Liver (tissue), 9 donors: ENCODE results near the gene NABP2. TPM values are rescaled to one million over a fixed set of nuclear protein-coding genes. Genes with fewer than 3 reads are reported as not detected.
"Not testable (repeated sequence)": the region's sequence is repeated elsewhere in the genome, so short reads cannot be mapped to it uniquely, and the experiment has no call there.

Source experiments
- DNase-seq: peaks from one replicate; pipeline ENCODE4 v3.0.0-alpha.2; 2017; ENCODE audit warnings: low spot score
- H3K27ac ChIP-seq, 2 donors: one replicate each; pipeline ENCODE4 v1.7.0; 2013; ENCODE audit warnings: inconsistent platforms in 2 of 2, low read length in 2 of 2, control low read depth in 1 of 2, low read depth in 1 of 2, mild to moderate bottlenecking in 1 of 2
- H3K27me3 ChIP-seq, 4 donors: one replicate each; pipeline versions ENCODE4 v1.6.1 to v1.7.0; 2013; ENCODE audit warnings: low read length in 3 of 4, inconsistent platforms in 1 of 4, mild to moderate bottlenecking in 1 of 4, moderate library complexity in 1 of 4; ENCODE audit not compliant: control insufficient read depth in 4 of 4, insufficient read depth in 4 of 4
- H3K36me3 ChIP-seq, 4 donors: one replicate each; pipeline versions ENCODE4 v1.6.1 to v1.7.0; 2013; ENCODE audit warnings: low read length in 3 of 4, mild to moderate bottlenecking in 3 of 4, low read depth in 1 of 4, moderate library complexity in 1 of 4; ENCODE audit not compliant: control insufficient read depth in 4 of 4, insufficient read depth in 3 of 4
- H3K4me1 ChIP-seq, 4 donors: one replicate each; pipeline versions ENCODE4 v1.6.1 to v1.7.0; 2013; ENCODE audit warnings: low read length in 3 of 4, mild to moderate bottlenecking in 3 of 4, moderate library complexity in 1 of 4; ENCODE audit not compliant: control insufficient read depth in 4 of 4, insufficient read depth in 4 of 4
- H3K4me3 ChIP-seq, 3 donors: one replicate each; pipeline versions ENCODE4 v1.6.1 to v1.7.0; 2013; ENCODE audit warnings: low read length in 3 of 3, control low read depth in 1 of 3, low read depth in 1 of 3, mild to moderate bottlenecking in 1 of 3
- H3K9ac ChIP-seq, 2 donors: one replicate each; pipeline ENCODE4 v1.7.0; 2013; ENCODE audit warnings: low read length in 2 of 2, mild to moderate bottlenecking in 2 of 2, moderate library complexity in 2 of 2, control low read depth in 1 of 2, low read depth in 1 of 2
- H3K9me3 ChIP-seq, 4 donors: one replicate each; pipeline versions ENCODE4 v1.6.1 to v1.7.0; 2013; ENCODE audit warnings: low read length in 3 of 4; ENCODE audit not compliant: control insufficient read depth in 4 of 4
- ATF3 ChIP-seq: IDR thresholded peaks from 2 replicates; pipeline ENCODE4 v1.6.1; 2016; ENCODE audit warnings: antibody characterized with exemption
- CTCF ChIP-seq: fragments of 150-350 bp; IDR thresholded peaks from 2 replicates; pipeline ENCODE4 v1.5.1; 2017; ENCODE audit warnings: improper control_type of control experiment, low read depth, low read length; ENCODE audit not compliant: missing input control
- EGR1 ChIP-seq, 2 donors: IDR thresholded peaks; 2 replicates each; pipeline ENCODE4 v1.6.1; 2016 to 2018; ENCODE audit warnings: antibody characterized with exemption in 2 of 2, low read depth in 2 of 2
- FOXA1 ChIP-seq: IDR thresholded peaks from 2 replicates; pipeline ENCODE4 v1.6.1; 2016; ENCODE audit warnings: antibody characterized with exemption
- HNF4A ChIP-seq, 2 donors: conservative IDR thresholded peaks; 2 replicates each; pipeline ENCODE4 v1.6.1; 2016; ENCODE audit warnings: antibody characterized with exemption in 2 of 2, mild to moderate bottlenecking in 2 of 2
- HNF4G ChIP-seq: IDR thresholded peaks from 2 replicates; pipeline ENCODE4 v1.6.1; 2016; ENCODE audit warnings: antibody characterized with exemption
- JUND ChIP-seq, 2 donors: IDR thresholded peaks; 2 replicates each; pipeline ENCODE4 v1.6.1; 2016; ENCODE audit warnings: antibody characterized with exemption in 2 of 2
- NR2F2 ChIP-seq: IDR thresholded peaks from 2 replicates; pipeline ENCODE4 v1.6.1; 2016; ENCODE audit warnings: antibody characterized with exemption
- REST ChIP-seq: IDR thresholded peaks from 2 replicates; pipeline ENCODE4 v1.6.1; 2016; ENCODE audit warnings: antibody characterized with exemption, mild to moderate bottlenecking
- RXRA ChIP-seq, 2 donors: IDR thresholded peaks; 2 replicates each; pipeline ENCODE4 v1.6.1; 2017 to 2018; ENCODE audit warnings: antibody characterized with exemption in 2 of 2, mild to moderate bottlenecking in 1 of 2
- SP1 ChIP-seq: IDR thresholded peaks from 2 replicates; pipeline ENCODE4 v1.6.1; 2018; ENCODE audit warnings: antibody characterized with exemption, mild to moderate bottlenecking
- TAF1 ChIP-seq: conservative IDR thresholded peaks from 2 replicates; pipeline ENCODE4 v1.6.1; 2016; ENCODE audit warnings: antibody characterized with exemption, mild to moderate bottlenecking
- YY1 ChIP-seq: IDR thresholded peaks from 2 replicates; pipeline ENCODE4 v1.6.1; 2016; ENCODE audit warnings: antibody characterized with exemption, mild to moderate bottlenecking
- WGBS: extraction: QIAGEN DNeasy Blood & Tissue Kit; methylation state at CpG from one replicate; pipeline ENCODE4 v1.1.7; 2013; 5-methylcytosine and 5-hydroxymethylcytosine counted together
- polyA plus RNA-seq, 2 donors: library from polyadenylated mRNA; stranded (reverse) in 1 of 2; unstranded in 1 of 2; fragments of 200-250 nt in 1 of 2; fragments of >200 nt in 1 of 2; fragmentation: Nextera tagmentation in 1 of 2; extraction: Ambion mirVana in 1 of 2; gene quantifications; one replicate each; pipeline versions ENCODE4 v1.2.1 to v1.2.3, GENCODE V29; 2013 to 2015
- total RNA-seq, 2 donors: library from RNA; depleted of rRNA; stranded (reverse); fragments of >200 nt; gene quantifications; one replicate each; pipeline ENCODE4 v1.2.3, GENCODE V29; 2014
- donor health status: healthy.
- donor health status: healthy.
- donor health status: healthy.
- donor health status: healthy.
- donor health status: healthy.

The NABP2 gene
- total and polyA plus RNA-seq, 4 donors: 10.8 to 14.5 (median 12.6) TPM

- no peaks in the 10 kb centered on the region for H3K9me3 ChIP-seq
Observed at GRCh38 chr12:56260921-56261320, 36.8 kb downstream of the NABP2 start.

GRCh38 chr12:56261503-56262232 is 37.5 kb downstream of the NABP2 start:
- 92% methylated on average over 5 of the region's 5 CpGs for WGBS

More at GRCh38 chr12:56260921-56261320, 36.8 kb downstream of the NABP2 start:
- no peak for TF ChIP-seq FOXA1
- no peak for TF ChIP-seq NR2F2
- no peak for TF ChIP-seq CTCF
- no peak for TF ChIP-seq YY1
- TF ChIP-seq ATF3: no peak
- TF ChIP-seq TAF1: no peak
- TF ChIP-seq EGR1 (IDR thresholded peaks at IDR 0.05; ENCODE audit: low read depth in 2 of 2): no peak
- no peaks in the 10 kb centered on the region for H3K27me3 ChIP-seq
- no peak overlapping the region for H3K4me3 ChIP-seq
- no peak for DNase-seq
- no peak overlapping the region for H3K9ac ChIP-seq
- 80% methylated on average over 3 of the region's 3 CpGs for WGBS
- H3K36me3 ChIP-seq: peaks cover 0 to under 1% (median 0%) of the 10 kb centered on the region in 4 donors
- H3K27ac ChIP-seq: no peak overlapping the region
- H3K4me1 ChIP-seq: peaks cover 1 to 23% (median 15%) of the 10 kb centered on the region in 4 donors

GRCh38 chr12:56262955-56263354 is 38.8 kb downstream of the NABP2 start:
- H3K4me3 ChIP-seq, DNase-seq, H3K9ac ChIP-seq, H3K36me3 ChIP-seq, H3K27ac ChIP-seq, H3K9me3 ChIP-seq, H3K27me3 ChIP-seq: not testable (repeated sequence)
- peaks cover 1 to 26% (median 18%) of the 10 kb centered on the region in 4 donors for H3K4me1 ChIP-seq
- 92% methylated on average over 7 of the region's 7 CpGs for WGBS

More at GRCh38 chr12:56261503-56262232, 37.5 kb downstream of the NABP2 start:
- TF ChIP-seq YY1: no peak
- no peak for TF ChIP-seq HNF4A (conservative IDR thresholded peaks at IDR 0.05)
- no peak for TF ChIP-seq SP1
- TF ChIP-seq JUND (IDR thresholded peaks at IDR 0.05): no peak
- TF ChIP-seq HNF4G: no peak
- TF ChIP-seq CTCF: no peak
- no peak for TF ChIP-seq TAF1
- no peak for TF ChIP-seq EGR1 (IDR thresholded peaks at IDR 0.05; ENCODE audit: low read depth in 2 of 2)
- TF ChIP-seq RXRA (IDR thresholded peaks at IDR 0.05): no peak
- TF ChIP-seq REST: no peak
- Histone ChIP-seq H3K4me1 (peaks cover 1 to 25% (median 20%) of the 10 kb centered on the region in 4 donors), H3K27ac (no peak overlapping the region), H3K36me3 (no peaks in the 10 kb centered on the region), H3K9ac (no peak overlapping the region), H3K9me3 (no peaks in the 10 kb centered on the region), H3K27me3 (no peaks in the 10 kb centered on the region), H3K4me3 (no peak overlapping the region)
- DNase-seq: no peak
